K562 (cell line): Measurements from ENCODE around the gene NUAK1. TPM values are rescaled to one million over a fixed set of nuclear protein-coding genes. Genes with fewer than 3 reads are reported as not detected.

Source experiments
- ATAC-seq: fragments of 200-7000 bp; cut with Tn5 transposase; 3 replicates; pipeline ENCODE4 v1.9.1; 2020; ENCODE audit warnings: moderate library complexity
- BruUV-seq: library from RNA; stranded (reverse); fragments of 400-500 nt; replicated peaks from 2 replicates; lab custom pipeline; 2021; lab: Mats Ljungman, UMichigan
- CTCF ChIA-PET: fragments of 300-600 bp; formaldehyde crosslinking; extraction: SDS; loops from one replicate; lab custom pipeline; 2021; ENCODE audit warnings: low intra/inter-chr PET ratio; lab: Yijun Ruan, JAX
- POLR2A ChIA-PET: fragments of 300-600, 350-650 bp; sonication (Branson Sonifier 250); formaldehyde crosslinking; extraction: SDS; loops from one replicate; lab custom pipeline; 2021; ENCODE audit warnings: antibody characterized with exemption, inconsistent platforms; lab: Yijun Ruan, JAX
- DNase-seq, 4 experiments: peaks; one replicate each; pipeline versions ENCODE4 v3.0.0 to v3.0.0-alpha.2; 2011 to 2018; ENCODE audit warnings: low spot score in 3 of 4, mixed read lengths in 3 of 4; ENCODE audit errors: extremely low read depth in 1 of 4
- FAIRE-seq: peaks from 2 replicates; lab custom pipeline; 2011; peaks lifted over from hg19 to GRCh38; lab: Jason Lieb, UNC
- H2AFZ ChIP-seq: 2 replicates; pipeline ENCODE4 v1.6.0; 2011; ENCODE audit warnings: low read depth, low read length, control low read depth, inconsistent platforms
- H3K27ac ChIP-seq: fragments of 200-600 bp; 3 replicates; pipeline ENCODE4 v1.8.0; 2011; ENCODE audit warnings: low read depth, mild to moderate bottlenecking, control low read depth, inconsistent platforms, low read length, moderate library complexity, mixed read lengths; ENCODE audit errors: extremely low read depth
- H3K27me3 ChIP-seq, 2 experiments: fragments of 300-600 bp in 1 of 2; 2 replicates in 1 of 2; 3 replicates in 1 of 2; pipeline versions ENCODE4 v1.6.0 to v1.8.0; 2011; ENCODE audit warnings: inconsistent platforms in 2 of 2, low read length in 2 of 2, mild to moderate bottlenecking in 1 of 2, mixed read lengths in 1 of 2, moderate library complexity in 1 of 2; ENCODE audit not compliant: control insufficient read depth in 2 of 2, insufficient read depth in 2 of 2
- H3K36me3 ChIP-seq: fragments of 300-600 bp; 3 replicates; pipeline ENCODE4 v1.8.0; 2011; ENCODE audit warnings: mild to moderate bottlenecking, low read length, inconsistent platforms; ENCODE audit not compliant: control insufficient read depth, insufficient read depth
- H3K4me1 ChIP-seq, 2 experiments: fragments of 200-600 bp in 1 of 2; replicated peaks in 1 of 2; 2 replicates in 1 of 2; 3 replicates in 1 of 2; pipeline versions ENCODE4 v1.5.1 to v1.8.0; 2011; ENCODE audit warnings: inconsistent platforms in 2 of 2, low read length in 2 of 2, mild to moderate bottlenecking in 1 of 2, mixed read lengths in 1 of 2, moderate library complexity in 1 of 2; ENCODE audit not compliant: control insufficient read depth in 2 of 2, insufficient read depth in 2 of 2
- H3K4me2 ChIP-seq: 2 replicates; pipeline ENCODE4 v1.6.1; 2011; ENCODE audit warnings: low read length, control low read depth, inconsistent platforms, mixed read lengths; ENCODE audit not compliant: insufficient read depth
- H3K4me3 ChIP-seq: fragments of 200-600 bp; sonication (generic), shearing (Covaris generic); 2 replicates; pipeline ENCODE4 v1.5.1; 2016; ENCODE audit warnings: control low read depth, inconsistent platforms
- H3K79me2 ChIP-seq: fragments of 200-600 bp; 3 replicates; pipeline ENCODE4 v1.8.0; 2011; ENCODE audit warnings: low read length, inconsistent platforms; ENCODE audit not compliant: control insufficient read depth, insufficient read depth
- H3K9ac ChIP-seq, 2 experiments: 2 replicates each; pipeline versions ENCODE4 v1.6.0 to v1.6.1; 2011; ENCODE audit warnings: low read depth in 2 of 2, low read length in 2 of 2, control low read depth in 1 of 2, inconsistent platforms in 1 of 2, mild to moderate bottlenecking in 1 of 2, mixed read lengths in 1 of 2; ENCODE audit not compliant: insufficient read depth in 1 of 2
- H3K9me1 ChIP-seq: one replicate; pipeline ENCODE4 v1.6.0; 2011; ENCODE audit warnings: inconsistent platforms, mild to moderate bottlenecking, low read length, moderate library complexity; ENCODE audit not compliant: control insufficient read depth, insufficient read depth
- H3K9me3 ChIP-seq: replicated peaks from 2 replicates; pipeline ENCODE4 v1.5.1; 2011; ENCODE audit warnings: low read depth, low read length, inconsistent platforms; ENCODE audit not compliant: control insufficient read depth, insufficient read depth
- H4K20me1 ChIP-seq: replicated peaks from 2 replicates; pipeline ENCODE4 v1.6.1; 2011; ENCODE audit warnings: low read length, inconsistent platforms, mixed read lengths; ENCODE audit not compliant: control insufficient read depth, insufficient read depth
- BACH1 ChIP-seq: fragments of 200-800 bp; sonication (Bioruptor generic); IDR thresholded peaks from 2 replicates; pipeline ENCODE4 v1.6.1; 2016; ENCODE audit warnings: missing genetic modification characterization, missing compliant biosample characterization
- BCL6 ChIP-seq: fragments of 250-450 bp; sonication (Bioruptor Pico); IDR thresholded peaks from 2 replicates; pipeline ENCODE4 v1.4.0; 2020
- BRD4 ChIP-seq: fragments of 200-600 bp; sonication (generic); IDR thresholded peaks from 2 replicates; pipeline ENCODE4 v1.6.1; 2017; ENCODE audit warnings: inconsistent platforms
- CREBBP ChIP-seq: IDR thresholded peaks from one replicate; pipeline ENCODE4 v1.6.1; 2012; ENCODE audit warnings: low read depth, mild to moderate bottlenecking, control low read depth, inconsistent platforms, low read length
- DACH1 ChIP-seq: fragments of 450-650 bp; IDR thresholded peaks from 2 replicates; pipeline ENCODE4 v1.6.1; 2018; ENCODE audit not compliant: partially characterized antibody
- EP300 ChIP-seq: IDR thresholded peaks from 2 replicates; pipeline ENCODE4 v1.6.1; 2012; ENCODE audit warnings: low read length, improper control_type of control experiment
- MED1 ChIP-seq: sonication (generic); formaldehyde crosslinking; IDR thresholded peaks from 2 replicates; pipeline ENCODE4 v1.8.1; 2023; ENCODE audit warnings: missing genetic modification reagents, borderline replicate concordance
- MTF1 ChIP-seq: fragments of 250-450 bp; sonication (Bioruptor Pico); IDR thresholded peaks from 2 replicates; pipeline ENCODE4 v1.9.0; 2021; ENCODE audit warnings: moderate library complexity, mild to moderate bottlenecking, inconsistent platforms, borderline replicate concordance
- RBM25 ChIP-seq: fragments of 200-400 bp; formaldehyde crosslinking; IDR thresholded peaks from 2 replicates; pipeline ENCODE4 v1.6.1; 2018; ENCODE audit warnings: low read length, low read depth, moderate library complexity; ENCODE audit not compliant: severe bottlenecking
- TAF9B ChIP-seq: fragments of 450-650 bp; IDR thresholded peaks from 2 replicates; pipeline ENCODE4 v1.6.1; 2018; ENCODE audit warnings: mild to moderate bottlenecking; ENCODE audit not compliant: partially characterized antibody
- TCF7 ChIP-seq: sonication (generic); IDR thresholded peaks from 2 replicates; pipeline ENCODE4 v1.6.1; 2016; ENCODE audit warnings: antibody characterized with exemption, borderline replicate concordance
- TEAD4 ChIP-seq, 2 experiments: sonication (generic) in 1 of 2; formaldehyde crosslinking in 1 of 2; IDR thresholded peaks; 2 replicates each; pipeline versions ENCODE4 v1.6.1 to v1.8.0; 2012 to 2022; ENCODE audit warnings: borderline replicate concordance in 1 of 2, inconsistent platforms in 1 of 2, low read length in 1 of 2, mild to moderate bottlenecking in 1 of 2, missing genetic modification reagents in 1 of 2
- ZNF174 ChIP-seq: fragments of 250-450 bp; sonication (Bioruptor Pico); IDR thresholded peaks from 2 replicates; pipeline ENCODE4 v1.4.0; 2020; ENCODE audit warnings: mild to moderate bottlenecking
- ZNF384 ChIP-seq: IDR thresholded peaks from 2 replicates; pipeline ENCODE4 v1.6.1; 2012; ENCODE audit warnings: low read depth, low read length, improper control_type of control experiment
- ZNF780A ChIP-seq: fragments of 250-450 bp; sonication (Bioruptor Pico); IDR thresholded peaks from 2 replicates; pipeline ENCODE4 v1.5.0; 2021; ENCODE audit warnings: mild to moderate bottlenecking
- WGBS: fragments of 100-300 bp; shearing (Covaris generic); methylation state at CpG from one replicate; pipeline ENCODE4 v1.1.6; 2016; ENCODE audit warnings: low coverage, mixed read lengths; ENCODE audit not compliant: insufficient coverage; ENCODE audit errors: missing lambda C conversion rate; 5-methylcytosine and 5-hydroxymethylcytosine counted together
- in situ Hi-C: fragments of 300-500 bp; cut with MboI; formaldehyde crosslinking; loops from 4 replicates; pipeline ENCODE4 v1.15.0; 2018; ENCODE audit warnings: inconsistent platforms, mixed read lengths
- intact Hi-C: fragments of 100-400 bp; cut with micrococcal nuclease; formaldehyde crosslinking; loops from 2 replicates; pipeline ENCODE4 v1.14.2; 2022
- polyA plus RNA-seq, 8 experiments: library from polyadenylated mRNA; depleted of rRNA in 4 of 8; stranded (reverse) in 5 of 8; unstranded in 3 of 8; fragments of >200 nt; fragmentation: Nextera tagmentation in 2 of 8; fragmentation: Illumina TruSeq in 1 of 8; extraction: Ambion mirVana in 2 of 8; extraction: Trizol in 1 of 8; gene quantifications; 2 replicates each; pipeline versions ENCODE4 v1.2.1 to v1.2.3, GENCODE V29; 2011 to 2014; ENCODE audit warnings: inconsistent platforms in 1 of 8, missing spikeins in 1 of 8
- total RNA-seq, 7 experiments: library from RNA; depleted of rRNA in 6 of 7; stranded (reverse); fragments of >200 nt in 6 of 7; fragmentation: Illumina TruSeq in 2 of 7; extraction: Trizol in 2 of 7; gene quantifications; 2 replicates each; pipeline versions ENCODE4 v1.2.1 to v1.2.3, GENCODE V29; 2011 to 2021; ENCODE audit warnings: low replicate concordance in 1 of 7
- TF ChIP-seq, protein P1 (sequence below): fragments of 250-450 bp; sonication (Bioruptor Pico); IDR thresholded peaks from 2 replicates; pipeline ENCODE4 v1.8.0; 2021; ENCODE audit warnings: mild to moderate bottlenecking, moderate library complexity
- TF ChIP-seq, protein P2 (sequence below), 2 experiments: fragments of 250-450 bp in 1 of 2; fragments of 450-650 bp in 1 of 2; sonication (Bioruptor Pico) in 1 of 2; IDR thresholded peaks; 2 replicates each; pipeline versions ENCODE4 v1.6.1 to v1.8.0; 2016 to 2021; ENCODE audit warnings: mild to moderate bottlenecking in 2 of 2, moderate library complexity in 2 of 2, missing compliant biosample characterization in 1 of 2, missing genetic modification characterization in 1 of 2

The NUAK1 gene
- total and polyA plus RNA-seq, 9 of the 15 experiments (the other 6 are each of a cell fraction or from before 2014, with no cell fraction given) = 0.02 TPM; not detected in 8

DNA sequence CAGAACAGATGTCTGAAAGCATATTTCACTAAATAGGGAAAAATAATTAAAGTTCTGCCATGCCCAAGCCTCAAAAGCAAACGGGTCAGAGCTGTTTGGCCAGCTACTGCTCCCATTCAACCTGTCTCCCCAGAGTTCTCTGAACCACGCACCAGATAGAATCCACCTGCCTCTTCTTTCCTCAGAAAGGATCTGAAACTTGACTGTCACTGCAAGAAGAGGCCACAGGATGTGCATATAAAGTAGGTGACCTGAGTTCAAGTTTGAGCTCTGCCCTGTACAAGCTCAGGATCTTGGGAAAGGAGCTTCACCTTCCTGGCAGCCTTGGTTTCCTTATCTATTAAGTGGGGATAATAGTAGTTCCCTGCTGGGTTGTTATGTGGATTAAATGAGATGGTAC, 91.8 kb downstream of the NUAK1 start:
- CTCF ChIA-PET = no interaction called here
- TF ChIP-seq ZNF384 (no peak), BACH1 (no peak), CREBBP (no peak), MED1 (CRISPR knock-in tag) (no peak), TEAD4 (IDR thresholded peaks at IDR 0.05; ENCODE audit: low read length) (no peak), TEAD4 (CRISPR knock-in tag; IDR thresholded peaks at IDR 0.05; ENCODE audit: borderline replicate concordance) (no peak), RBM25 (no peak), ZNF174 (CRISPR knock-in tag) (no peak), MTF1 (CRISPR knock-in tag) (no peak), DACH1 (no peak), BRD4 (no peak), ZNF780A (no peak), TAF9B (no peak), EP300 (no peak), TCF7 (no peak), BCL6 (CRISPR knock-in tag) (no peak)
- TF ChIP-seq, protein P1, sequence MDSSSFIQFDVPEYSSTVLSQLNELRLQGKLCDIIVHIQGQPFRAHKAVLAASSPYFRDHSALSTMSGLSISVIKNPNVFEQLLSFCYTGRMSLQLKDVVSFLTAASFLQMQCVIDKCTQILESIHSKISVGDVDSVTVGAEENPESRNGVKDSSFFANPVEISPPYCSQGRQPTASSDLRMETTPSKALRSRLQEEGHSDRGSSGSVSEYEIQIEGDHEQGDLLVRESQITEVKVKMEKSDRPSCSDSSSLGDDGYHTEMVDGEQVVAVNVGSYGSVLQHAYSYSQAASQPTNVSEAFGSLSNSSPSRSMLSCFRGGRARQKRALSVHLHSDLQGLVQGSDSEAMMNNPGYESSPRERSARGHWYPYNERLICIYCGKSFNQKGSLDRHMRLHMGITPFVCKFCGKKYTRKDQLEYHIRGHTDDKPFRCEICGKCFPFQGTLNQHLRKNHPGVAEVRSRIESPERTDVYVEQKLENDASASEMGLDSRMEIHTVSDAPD (CRISPR knock-in tag) = no peak
- TF ChIP-seq, protein P2, sequence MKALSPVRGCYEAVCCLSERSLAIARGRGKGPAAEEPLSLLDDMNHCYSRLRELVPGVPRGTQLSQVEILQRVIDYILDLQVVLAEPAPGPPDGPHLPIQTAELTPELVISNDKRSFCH (CRISPR knock-in tag; IDR thresholded peaks at IDR 0.05) = no peak
- TF ChIP-seq, protein P2 (tag; IDR thresholded peaks at IDR 0.05) = no peak
- Histone ChIP-seq H3K36me3 (no peaks in the 10 kb centered on the region), H3K4me2 (no peak overlapping the region), H3K27me3 (peaks cover 3 to 11% of the 10 kb centered on the region in 2 experiments; a peak in 3 of 5 replicates), H3K27ac (no peak overlapping the region), H4K20me1 (no peaks in the 10 kb centered on the region), H3K79me2 (no peaks in the 10 kb centered on the region), H3K4me3 (no peak overlapping the region), H2AFZ (no peak overlapping the region), H3K9me3 (no peaks in the 10 kb centered on the region), H3K9me1 (no peaks in the 10 kb centered on the region), H3K4me1 (no peaks in the 10 kb centered on the region), H3K9ac (no peak overlapping the region)
- DNase-seq (no peak), ATAC-seq (no peak), FAIRE-seq (no peak)
- BruUV-seq = no TSS peak
- intact Hi-C loops = no loop called here
- in situ Hi-C loops = no loop called here
- WGBS = 9% methylated on average over 1 of the region's 2 CpGs
- POLR2A ChIA-PET = interaction anchor here (1.6 kb wide), 1 partner anchor 11 kb away, joined by 4 read pairs; no protein-coding TSS in a partner anchor
